ENCODE data around the gene SEMA4B. TPM values are rescaled to one million over a fixed set of nuclear protein-coding genes. Genes with fewer than 3 reads are reported as not detected.

Gene SEMA4B
- total and polyA plus RNA-seq, 2 of the 8 experiments (the other 6 are each of a cell fraction or from before 2014, with no cell fraction given): 42.7 to 43.0 TPM

- TF ChIP-seq MAX (IDR thresholded peaks at IDR 0.05): no peak
- TF ChIP-seq SAP30 (IDR thresholded peaks at IDR 0.05; ENCODE audit: insufficient read depth, insufficient replicate concordance, low read length): no peak
- TF ChIP-seq TAF7 (optimal IDR thresholded peaks at IDR 0.05; ENCODE audit: borderline replicate concordance, low read depth, low read length): no peak
- TF ChIP-seq EZH2 (IDR thresholded peaks at IDR 0.05; ENCODE audit: low read depth, low read length, severe bottlenecking): no peak
- no peak for TF ChIP-seq SIRT6 (IDR thresholded peaks at IDR 0.05; ENCODE audit: low read length)
Observed at GRCh38 chr15:90270502-90271150, 69.5 kb downstream of the SEMA4B start (continued).
